ENCODE data around the gene SH3RF3.

Gene SH3RF3

DNA sequence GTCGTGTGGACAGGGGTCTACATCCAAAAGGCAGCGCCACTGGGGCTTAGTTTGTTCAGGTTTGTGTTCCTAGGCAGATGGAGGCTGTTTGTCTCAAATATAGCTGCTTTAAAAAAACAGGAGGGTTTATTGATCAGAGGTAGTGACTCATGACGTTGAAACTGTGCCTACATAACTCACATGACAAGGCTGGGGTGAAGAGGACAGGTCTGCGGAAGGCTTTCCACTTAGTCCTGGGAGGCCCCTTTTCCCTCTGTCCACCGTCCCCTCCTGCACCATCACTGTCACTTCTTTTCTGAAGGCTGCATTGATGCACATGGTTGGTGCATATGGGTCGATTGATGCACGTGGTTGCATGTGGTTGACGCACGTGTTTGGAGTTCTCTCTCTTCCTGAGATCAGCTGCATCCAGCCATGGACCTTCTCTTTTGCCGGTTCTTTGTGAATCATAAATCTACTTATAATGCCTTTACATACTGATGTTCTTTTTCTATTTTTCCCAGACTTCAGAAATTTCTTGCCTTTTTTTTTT lies 10.9 kb downstream of the SH3RF3 start:
- TF ChIP-seq GATA3 (IDR thresholded peaks at IDR 0.05; ENCODE audit: low read depth, low read length), result no peak
- no peak for TF ChIP-seq GATA2 (IDR thresholded peaks at IDR 0.05; ENCODE audit: low read depth, low read length)

DNA sequence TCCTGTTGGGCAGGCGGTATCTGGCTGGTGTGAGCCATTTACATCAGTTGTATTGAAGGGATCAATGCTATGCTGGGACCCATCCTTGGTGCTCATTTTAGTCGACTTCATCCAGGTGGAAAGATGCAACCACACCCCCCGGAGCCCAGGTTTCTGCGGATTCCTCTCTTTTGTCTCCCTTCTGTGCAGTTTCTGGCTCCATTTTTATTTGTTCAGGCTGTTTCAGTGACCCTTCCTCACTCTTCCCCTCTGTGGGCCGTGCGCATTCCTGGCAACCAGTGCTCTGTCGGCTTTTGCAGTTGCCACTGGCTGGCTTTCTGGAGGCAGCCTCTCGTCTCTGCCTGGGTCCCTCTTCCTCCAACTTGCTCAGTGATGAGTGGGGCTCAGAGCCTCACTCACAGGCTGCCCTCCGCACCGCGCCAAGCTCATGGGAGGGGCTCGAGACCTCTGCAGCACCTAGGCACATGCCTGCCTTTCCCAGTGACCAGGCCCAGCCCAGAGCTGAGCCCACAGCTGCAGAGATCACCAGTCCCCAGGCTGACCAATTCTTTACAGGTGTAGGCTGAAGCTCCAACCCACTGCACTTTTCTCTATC lies 12.1 kb downstream of the SH3RF3 start:
- TF ChIP-seq GATA3 (IDR thresholded peaks at IDR 0.05; ENCODE audit: low read depth, low read length), result no peak

DNA sequence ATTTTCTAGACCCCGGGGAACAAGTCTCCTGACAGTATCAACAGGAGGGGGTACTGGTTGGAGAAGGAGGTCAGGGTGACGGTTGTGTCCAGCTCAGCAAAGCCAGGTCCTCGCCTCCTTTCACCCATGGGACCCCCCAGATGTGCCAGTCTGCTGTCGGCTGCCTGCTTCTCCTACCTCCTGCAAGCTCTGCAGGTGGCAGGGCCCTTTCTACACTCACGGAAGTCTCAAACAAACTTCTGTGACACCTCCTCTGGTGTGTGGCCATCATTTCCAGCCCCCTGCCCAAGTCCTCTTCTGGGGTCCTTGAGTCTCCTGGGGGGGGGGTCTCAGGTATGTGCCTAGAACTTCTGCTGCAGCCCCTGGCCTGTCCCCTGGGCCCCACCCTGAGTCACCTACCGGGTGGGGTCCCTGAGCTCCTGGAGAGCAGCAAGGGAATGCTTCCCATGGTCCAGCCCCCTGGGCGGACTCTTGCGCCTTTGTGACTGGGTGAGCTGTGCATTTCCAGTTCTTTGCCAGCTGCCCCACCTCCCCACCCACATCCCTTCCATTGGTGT lies 12.8 kb downstream of the SH3RF3 start:
- TF ChIP-seq GATA3 (IDR thresholded peaks at IDR 0.05; ENCODE audit: low read depth, low read length), result no peak
- TF ChIP-seq GATA2 (IDR thresholded peaks at IDR 0.05; ENCODE audit: low read depth, low read length), result no peak

DNA sequence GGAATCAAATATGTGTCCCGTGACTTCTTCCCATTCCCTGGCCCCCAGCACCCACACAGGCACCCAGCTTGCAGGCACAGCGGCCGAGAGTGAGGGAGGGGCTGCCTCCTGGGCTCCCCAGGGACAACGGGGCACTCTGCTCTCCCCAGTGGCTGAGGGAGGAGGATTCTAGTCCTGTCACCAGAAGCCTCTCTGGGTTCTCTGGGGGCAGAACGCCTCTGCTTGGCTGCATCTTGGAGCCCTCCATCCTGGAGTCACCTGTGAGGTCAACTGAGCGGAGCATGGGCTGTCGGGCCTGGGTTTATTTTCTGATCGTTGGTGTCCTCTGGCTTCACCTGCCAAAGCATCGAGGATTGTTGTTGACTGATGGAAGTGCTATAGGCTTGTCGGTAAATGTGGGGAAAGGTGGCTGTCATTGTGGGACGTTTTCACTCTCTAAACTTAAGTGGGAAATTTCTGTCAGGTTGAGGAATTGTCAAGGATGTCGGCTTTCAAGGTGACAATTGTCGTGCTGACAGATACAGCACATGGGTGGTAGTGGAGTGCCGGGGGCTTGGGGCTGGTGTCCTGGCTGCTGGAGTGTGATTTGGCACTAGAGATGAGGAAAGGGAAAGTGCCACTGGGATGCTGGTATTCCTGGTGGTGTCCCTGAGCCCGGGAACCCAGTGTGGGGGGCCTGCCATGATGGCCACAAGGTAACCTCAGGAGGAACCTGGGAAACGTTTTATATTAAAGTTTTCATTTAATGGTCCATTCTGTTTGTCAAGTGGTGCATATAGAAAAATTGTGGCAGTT lies 13.6 kb downstream of the SH3RF3 start:
- TF ChIP-seq GATA3 (IDR thresholded peaks at IDR 0.05; ENCODE audit: low read depth, low read length) (no peak), GATA2 (IDR thresholded peaks at IDR 0.05; ENCODE audit: low read depth, low read length) (no peak)

DNA sequence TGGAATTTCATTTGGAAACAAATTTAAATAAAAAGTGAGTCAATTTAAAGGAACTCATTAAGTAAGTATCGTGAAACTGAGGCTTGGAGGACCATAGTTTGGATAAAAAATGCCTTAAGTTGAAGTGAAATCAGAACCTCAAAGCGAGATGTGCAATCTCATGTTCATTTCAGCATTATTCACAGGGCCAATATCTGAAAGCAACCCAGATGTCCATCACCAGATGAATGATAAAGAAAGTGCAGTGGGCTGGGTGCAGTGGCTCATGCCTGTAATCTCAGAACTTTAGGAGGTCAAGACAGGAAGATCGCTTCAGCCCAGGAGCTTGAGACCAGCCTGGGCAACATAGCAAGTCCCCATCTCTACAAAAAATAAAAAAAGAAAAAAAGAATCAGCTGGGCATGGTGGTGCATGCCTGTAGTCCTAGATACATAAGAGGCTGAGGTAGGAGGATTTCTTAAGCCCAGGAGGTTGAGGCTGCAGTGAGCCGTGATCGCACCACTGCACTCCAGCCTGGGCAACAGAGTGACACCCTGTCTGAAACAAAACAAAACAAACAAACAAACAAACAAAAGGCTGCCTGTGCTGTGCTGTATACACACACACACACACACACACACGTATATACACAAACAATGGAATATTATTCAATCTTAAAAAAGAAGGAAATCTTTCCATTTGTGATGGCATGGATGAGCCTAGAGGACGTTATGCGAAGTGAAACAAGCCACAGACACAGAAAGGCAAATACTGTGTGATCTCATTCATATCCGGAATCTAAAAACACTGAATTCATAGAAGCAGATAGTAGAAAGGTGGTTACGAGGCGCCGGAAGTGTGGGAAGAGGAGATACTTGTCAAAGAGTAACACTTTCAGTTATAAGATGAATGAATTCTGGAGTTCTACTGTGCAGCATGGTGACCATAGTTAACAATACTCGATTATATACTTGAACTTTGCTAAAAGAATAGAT lies 14.5 kb downstream of the SH3RF3 start:
- TF ChIP-seq GATA2 (IDR thresholded peaks at IDR 0.05; ENCODE audit: low read depth, low read length) (no peak), GATA3 (IDR thresholded peaks at IDR 0.05; ENCODE audit: low read depth, low read length) (no peak)

DNA sequence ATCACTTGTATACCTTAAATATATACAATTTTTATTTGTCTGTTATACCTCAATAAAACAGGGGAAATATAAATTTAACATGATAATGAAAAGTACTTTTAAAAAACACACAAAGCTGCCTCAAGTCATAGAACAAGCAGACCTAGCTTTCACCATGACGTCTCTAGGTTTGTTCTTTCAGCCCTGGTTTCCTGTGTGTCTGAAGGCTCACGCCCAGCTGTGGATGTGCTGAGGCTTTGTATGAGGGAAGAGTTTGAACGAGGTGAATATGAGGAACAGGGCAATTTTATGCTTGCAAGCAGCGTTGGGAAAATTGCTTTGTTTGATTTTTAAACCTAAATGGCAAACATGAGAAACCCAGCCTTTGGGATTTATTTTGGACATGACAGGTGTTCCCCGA lies 15.3 kb downstream of the SH3RF3 start:
- TF ChIP-seq GATA3 (IDR thresholded peaks at IDR 0.05; ENCODE audit: low read depth, low read length), result no peak
- TF ChIP-seq GATA2 (IDR thresholded peaks at IDR 0.05; ENCODE audit: low read depth, low read length), result no peak

DNA sequence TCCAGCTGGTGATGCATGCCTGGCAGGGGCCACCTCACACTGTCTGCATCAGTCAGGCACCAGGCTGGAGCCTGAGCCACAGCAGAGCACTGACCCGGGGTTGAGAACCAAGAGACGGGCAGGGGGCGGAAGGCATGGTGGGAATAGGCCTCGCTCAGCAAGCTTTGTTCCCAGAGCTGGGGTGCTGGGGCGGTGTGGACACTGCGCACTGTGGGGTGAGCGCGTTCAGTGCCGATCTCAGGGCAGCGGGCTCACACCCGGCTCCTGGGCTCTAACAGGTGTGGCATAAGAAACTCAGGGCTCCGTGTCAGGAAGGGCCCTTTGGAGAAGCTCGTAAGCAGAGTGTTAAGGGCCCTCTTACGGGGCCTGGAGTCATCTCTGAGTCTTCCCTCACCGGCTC lies 15.7 kb downstream of the SH3RF3 start:
- TF ChIP-seq GATA2 (IDR thresholded peaks at IDR 0.05; ENCODE audit: low read depth, low read length), result no peak
- TF ChIP-seq GATA3 (IDR thresholded peaks at IDR 0.05; ENCODE audit: low read depth, low read length), result no peak

DNA sequence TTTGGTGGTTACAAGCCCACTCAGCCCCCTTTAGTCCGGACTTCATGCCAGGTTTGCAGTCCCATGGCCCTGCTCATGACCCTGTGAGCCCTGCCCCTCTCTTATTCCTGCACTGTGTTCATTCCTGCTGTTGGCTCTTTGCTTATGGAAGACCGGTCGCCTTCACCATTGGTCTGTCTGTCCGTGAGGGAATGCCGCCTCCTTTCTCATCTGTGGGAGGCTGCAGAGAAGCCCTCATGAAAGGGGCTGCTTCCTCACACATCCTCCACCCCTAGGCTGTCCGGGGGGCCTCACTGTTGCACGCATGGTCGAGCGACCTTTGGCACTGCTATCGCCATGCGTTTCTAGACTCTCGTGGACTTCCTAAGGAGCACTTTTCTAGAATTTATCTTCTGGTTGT lies 16.3 kb downstream of the SH3RF3 start:
- TF ChIP-seq GATA2 (IDR thresholded peaks at IDR 0.05; ENCODE audit: low read depth, low read length), result no peak
- no peak for TF ChIP-seq GATA3 (IDR thresholded peaks at IDR 0.05; ENCODE audit: low read depth, low read length)

DNA sequence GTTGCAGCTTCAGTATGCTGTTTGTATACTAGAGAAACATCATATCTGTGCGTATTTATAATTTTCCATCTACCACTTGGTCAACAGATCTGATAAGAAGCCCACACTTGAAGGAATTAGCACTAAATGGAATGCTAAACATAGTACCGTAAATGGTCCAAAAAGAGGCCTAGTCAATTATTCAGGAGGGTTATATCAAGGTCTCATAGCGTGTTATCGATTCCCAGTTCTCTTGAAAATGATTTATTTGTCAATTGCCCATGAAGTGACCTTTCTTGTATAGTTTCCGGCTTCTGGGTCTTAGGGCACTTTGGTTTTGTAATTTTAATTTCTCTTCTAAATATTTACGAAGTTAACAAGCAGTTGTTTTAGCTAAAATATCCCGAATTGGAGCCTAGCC lies 18.4 kb downstream of the SH3RF3 start:
- no peak for TF ChIP-seq GATA3 (IDR thresholded peaks at IDR 0.05; ENCODE audit: low read depth, low read length)

DNA sequence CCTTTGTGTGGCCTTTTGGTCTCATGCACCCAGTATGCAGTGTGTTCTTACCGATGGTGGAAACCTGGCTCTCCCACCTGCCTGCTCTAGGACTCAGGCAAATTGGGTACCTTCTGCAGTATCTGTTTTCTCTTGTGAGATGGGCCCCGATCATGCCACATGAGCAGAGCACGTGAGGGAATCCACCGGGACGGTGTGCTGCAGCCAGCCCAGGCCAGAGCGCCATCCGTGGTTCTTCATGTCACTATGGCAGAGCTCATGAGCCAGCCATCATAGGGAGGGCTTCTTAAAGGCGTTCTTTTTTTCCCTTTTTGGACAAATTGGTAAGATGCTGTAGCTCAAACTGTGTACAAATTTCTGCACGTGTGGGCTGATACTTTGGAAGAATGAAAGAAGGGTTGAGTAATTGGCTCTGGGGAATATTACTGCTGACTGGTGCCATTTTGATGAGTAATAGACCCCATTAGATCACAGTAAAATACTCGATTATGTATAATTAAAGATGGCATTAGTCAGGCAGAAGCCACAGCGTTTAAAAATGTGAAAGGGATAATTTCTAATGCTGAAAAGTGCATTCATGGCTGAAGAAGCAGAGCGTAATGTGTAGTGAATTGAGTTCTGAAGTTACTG lies 19.2 kb downstream of the SH3RF3 start:
- no peak for TF ChIP-seq GATA2 (IDR thresholded peaks at IDR 0.05; ENCODE audit: low read depth, low read length)
- no peak for TF ChIP-seq GATA3 (IDR thresholded peaks at IDR 0.05; ENCODE audit: low read depth, low read length)

DNA sequence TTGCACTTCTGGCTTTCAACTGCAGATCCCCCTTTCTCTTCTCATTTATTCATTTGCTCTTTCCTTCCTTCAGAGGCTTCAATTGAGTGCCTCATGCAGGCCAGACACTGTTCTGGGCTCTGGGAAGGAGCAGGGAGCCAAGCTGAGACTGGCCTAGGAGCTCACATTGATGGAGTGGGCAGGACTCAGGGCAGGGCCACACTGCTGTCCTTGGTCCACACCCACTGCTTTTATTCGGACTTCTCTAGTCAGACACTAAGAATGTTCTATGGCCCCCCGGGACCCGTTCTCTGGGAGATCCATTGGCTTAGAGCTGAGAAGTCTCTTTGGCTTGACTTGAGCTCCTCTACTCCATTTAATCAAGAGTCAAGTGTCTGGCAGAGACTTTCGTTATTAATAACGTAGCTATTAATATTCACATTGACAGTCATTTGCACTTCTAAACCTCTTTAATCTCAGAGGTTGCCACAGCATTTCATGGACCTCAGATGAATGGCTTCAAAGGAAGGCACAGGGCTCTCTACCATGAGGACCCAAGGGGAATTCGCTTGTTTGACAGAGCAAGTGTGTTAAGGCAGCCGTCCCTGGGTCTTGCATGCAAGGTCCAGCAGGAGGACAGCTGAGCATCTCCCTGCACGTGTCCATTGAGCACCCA lies 20.1 kb downstream of the SH3RF3 start:
- TF ChIP-seq GATA3 (IDR thresholded peaks at IDR 0.05; ENCODE audit: low read depth, low read length), result no peak
- TF ChIP-seq GATA2 (IDR thresholded peaks at IDR 0.05; ENCODE audit: low read depth, low read length), result no peak

DNA sequence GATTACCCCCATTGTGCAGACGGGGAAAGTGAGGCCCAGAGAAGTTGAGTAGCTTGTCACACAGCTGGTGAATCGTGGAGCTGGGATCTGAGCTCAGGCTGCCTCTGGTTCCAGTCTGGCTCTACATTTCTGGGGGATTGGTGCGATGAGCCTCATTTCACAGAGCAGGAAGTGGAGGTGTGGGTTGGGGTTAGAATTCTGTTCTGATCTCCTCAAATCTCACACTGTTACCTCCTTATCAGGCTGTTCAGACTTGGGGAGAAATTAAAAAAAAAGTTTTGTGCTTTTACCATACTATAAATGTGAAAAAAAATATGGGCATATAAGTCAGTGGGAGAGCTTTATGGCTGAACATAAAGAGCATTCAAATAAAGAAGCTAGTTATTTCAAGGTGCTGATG lies 21.6 kb downstream of the SH3RF3 start:
- TF ChIP-seq GATA3 (IDR thresholded peaks at IDR 0.05; ENCODE audit: low read depth, low read length), result no peak
- no peak for TF ChIP-seq GATA2 (IDR thresholded peaks at IDR 0.05; ENCODE audit: low read depth, low read length)

DNA sequence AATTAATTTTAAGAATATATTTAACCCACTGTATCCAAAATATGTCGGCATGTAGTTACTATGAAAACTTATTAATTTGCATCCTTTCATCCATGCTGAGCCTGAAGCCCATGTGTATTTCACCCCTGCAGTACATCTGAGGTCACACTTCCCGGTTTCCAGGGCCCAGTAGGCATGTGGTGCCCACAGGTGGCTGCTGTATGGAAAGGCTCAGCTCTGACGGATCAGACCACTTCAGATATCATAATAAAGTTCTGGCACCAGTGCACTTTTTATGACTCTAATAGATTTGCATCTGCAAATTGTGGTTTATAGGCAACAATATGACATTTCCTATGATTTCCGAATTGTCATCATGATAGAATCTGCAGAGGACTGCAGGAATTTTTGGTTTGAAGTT lies 22.5 kb downstream of the SH3RF3 start:
- TF ChIP-seq GATA3 (IDR thresholded peaks at IDR 0.05; ENCODE audit: low read depth, low read length), result no peak
- TF ChIP-seq GATA2 (IDR thresholded peaks at IDR 0.05; ENCODE audit: low read depth, low read length), result no peak
